Fibroblast of the conjunctiva (primary cell): Measurements from ENCODE around the gene DYNLRB1.
"Not testable (repeated sequence)": the region's sequence is repeated elsewhere in the genome, so short reads cannot be mapped to it uniquely, and the experiment has no call there.

Experiments
- DNase-seq: peaks from one replicate; pipeline ENCODE4 v3.0.0-alpha.2; 2010; ENCODE audit warnings: low read depth

DYNLRB1 gene

DNA sequence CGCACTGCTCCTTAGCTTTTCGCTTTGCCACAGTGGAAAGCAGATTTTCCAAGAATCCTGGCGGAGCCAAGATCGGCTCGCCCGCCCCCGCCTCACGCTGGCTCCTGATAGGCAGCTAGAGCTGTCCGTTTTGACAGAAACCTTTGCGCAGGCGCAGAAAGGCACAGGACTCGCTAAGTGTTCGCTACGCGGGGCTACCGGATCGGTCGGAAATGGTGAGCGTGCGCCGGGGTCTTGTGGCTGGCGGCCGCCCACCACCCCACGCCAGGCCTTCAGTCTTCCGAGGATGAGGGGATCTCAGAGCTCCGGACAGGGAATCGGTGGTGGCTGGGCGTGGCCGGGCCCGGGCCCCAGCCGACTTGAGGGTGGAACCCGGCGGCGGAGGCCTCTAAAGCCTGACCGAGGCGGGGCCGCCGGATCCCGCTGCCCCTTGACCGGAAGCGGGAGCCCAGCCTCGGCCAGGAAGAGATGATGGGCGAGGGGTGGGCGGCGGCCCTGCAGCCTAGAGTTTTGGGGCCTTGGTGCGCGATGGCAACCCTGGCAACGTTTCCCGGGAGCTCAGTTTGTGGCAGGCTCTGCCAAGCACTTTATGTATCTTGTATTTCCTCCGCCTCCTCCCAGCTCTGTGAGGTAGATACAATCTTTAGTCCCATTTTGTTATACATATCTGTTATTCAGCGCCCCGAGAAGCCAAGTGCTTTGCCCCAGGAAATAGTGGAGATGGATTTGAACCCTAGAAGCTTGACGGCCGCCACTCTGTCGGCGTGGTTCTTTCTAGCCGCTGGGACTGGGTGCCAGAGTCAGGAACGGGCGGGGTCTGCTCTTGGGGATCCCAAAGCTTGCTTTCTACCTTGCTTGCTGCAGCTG, at the start of gene DYNLRB1:
Gene DYNLRB1 (plus strand): TSS at position 176 of the 867 bp plus-strand sequence. CDS start 37 bp downstream, at position 213.
- DNase-seq, result peak; percentile 91

DNA sequence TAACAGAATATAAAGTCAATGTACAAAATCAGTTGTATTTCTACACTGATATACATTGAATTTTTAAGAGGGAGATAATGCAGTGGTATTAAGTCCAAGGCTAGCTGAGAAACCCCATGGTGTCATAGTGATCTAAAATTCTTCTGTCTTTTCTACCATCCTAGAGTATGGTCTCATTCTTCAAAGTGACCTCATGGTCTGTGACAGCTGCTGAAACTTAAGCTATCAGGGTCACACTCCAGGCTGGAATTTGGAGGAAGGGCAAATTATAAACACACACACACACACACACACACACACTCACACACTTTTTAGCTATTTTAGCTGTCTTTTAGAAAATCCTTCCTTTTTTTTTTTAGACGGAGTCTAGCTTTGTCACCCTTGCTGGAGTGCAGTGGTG, 47.3 kb upstream of the DYNLRB1 start:
- DNase-seq, result no peak

DNA sequence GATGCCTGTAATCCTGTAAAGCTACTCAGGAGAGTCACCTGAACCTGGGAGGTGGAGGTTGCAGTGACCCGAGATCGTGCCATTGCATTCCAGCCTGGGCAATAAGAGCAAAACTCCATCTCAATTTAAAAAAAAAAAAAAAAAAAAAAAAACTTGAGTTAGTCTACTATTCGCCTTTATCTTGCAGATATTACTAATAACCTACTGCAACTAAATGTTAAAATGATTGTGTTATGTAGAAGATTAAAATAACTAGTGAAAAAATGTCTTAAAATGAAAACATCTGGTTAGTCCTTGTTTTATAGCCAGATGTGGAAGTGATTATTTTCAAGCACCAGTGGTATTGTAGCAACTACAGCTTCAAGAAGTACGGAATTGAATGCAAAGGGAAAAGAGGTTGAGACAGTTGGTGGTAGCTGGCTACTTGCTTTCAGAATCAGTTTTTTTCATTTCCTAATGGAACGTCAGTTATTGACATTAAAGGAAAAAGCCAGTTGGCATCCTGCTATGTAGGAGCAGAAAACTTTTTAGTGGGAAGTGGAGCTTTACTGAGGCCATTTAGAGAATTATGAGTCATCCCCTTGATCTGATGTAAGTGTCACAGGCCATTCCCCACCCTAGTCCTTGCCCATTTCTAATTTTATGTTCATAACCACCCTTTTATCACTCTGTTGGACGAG, 43.8 kb upstream of the DYNLRB1 start:
- DNase-seq, result peak; percentile 36

- peak; percentile 47 for DNase-seq
Measured at GRCh38 chr20:34473262-34473883, 42.8 kb upstream of the DYNLRB1 start.

- no peak for DNase-seq
Measured at GRCh38 chr20:34475979-34476736, 40.1 kb upstream of the DYNLRB1 start.

GRCh38 chr20:34479627-34480026, 36.6 kb upstream of the DYNLRB1 start:
- no peak for DNase-seq

GRCh38 chr20:34482154-34482553, 34.1 kb upstream of the DYNLRB1 start:
- DNase-seq, result not testable (repeated sequence)

DNA sequence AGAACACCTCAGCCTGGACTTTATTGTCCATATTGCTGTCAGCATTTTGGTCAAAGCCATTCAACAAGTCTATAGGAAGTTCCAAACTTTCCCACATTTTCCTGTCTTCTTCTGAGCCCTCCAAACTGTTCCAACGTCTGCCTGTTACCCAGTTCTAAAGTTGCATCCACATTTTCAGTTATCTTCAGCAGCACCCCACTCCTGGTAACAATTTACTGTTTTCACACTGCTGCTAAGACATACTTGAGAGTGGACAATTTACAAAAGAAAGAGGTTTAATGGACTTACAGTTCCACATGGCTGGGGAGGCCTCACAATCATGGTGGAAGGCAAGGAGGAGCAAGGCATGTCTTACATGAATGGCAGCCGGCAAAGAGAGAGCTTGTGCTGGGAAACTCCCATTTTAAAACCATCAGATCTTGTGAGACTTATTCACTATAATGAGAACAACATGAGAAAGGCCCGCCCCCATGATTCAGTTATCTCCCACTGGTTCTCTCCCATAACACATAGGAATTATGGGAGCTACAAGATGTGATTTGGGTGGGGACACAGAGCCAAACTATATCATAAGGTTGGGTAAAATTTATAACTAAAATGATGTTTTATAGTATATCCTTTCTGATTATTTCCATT, 32.5 kb upstream of the DYNLRB1 start:
- DNase-seq, result not testable (repeated sequence)

DNA sequence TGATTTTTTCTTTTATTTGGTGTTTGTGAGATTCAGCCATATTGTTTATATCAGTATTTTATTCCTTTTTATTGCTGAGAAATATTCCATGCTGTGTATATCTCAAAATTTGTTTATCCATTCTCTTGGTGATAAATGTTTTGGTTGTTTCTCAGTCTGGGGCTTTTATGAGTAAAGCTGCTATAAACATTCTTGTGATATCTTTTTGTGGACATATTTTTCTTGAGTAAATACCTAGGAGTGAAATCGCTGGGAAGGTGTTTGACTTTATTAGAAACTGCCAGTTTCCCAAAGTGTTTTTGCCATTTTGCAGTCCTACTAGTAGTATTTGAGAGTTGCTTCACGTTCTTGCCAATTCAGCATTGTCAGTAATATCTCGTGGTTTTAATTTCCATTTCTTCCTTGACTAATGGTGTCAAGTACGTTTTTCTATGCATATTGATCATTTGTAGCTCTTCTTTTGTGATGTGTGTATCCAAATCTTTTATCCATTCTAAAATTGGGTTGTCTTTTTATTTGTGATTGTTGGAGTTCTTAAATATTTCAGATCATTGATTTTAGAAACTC, 31.1 kb upstream of the DYNLRB1 start:
- DNase-seq, result no peak

GRCh38 chr20:34491226-34491931, 24.8 kb upstream of the DYNLRB1 start:
- DNase-seq, result no peak

GRCh38 chr20:34491932-34492509, 24.2 kb upstream of the DYNLRB1 start:
- no peak for DNase-seq

DNA sequence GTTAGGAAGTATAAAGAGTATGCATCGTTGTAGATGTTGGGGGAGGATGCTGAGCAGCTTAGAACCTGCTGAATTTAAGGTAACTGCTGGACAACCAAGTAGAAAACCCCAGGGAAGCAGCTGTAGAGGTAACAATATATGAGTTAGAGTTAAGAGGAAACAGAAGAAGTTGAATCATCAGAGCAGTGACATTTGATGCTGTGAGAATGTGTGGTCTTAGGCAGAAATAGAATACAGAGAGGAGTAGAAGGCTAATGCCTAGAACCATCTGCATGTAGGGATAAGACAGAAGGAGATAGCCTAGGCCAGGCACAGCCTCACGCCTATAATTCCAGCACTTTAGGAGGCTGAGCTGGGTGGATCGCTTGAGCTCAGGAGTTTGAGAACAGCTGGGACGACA, 22.6 kb upstream of the DYNLRB1 start:
- DNase-seq, result no peak

GRCh38 chr20:34495307-34495706, 20.9 kb upstream of the DYNLRB1 start:
- no peak for DNase-seq

DNA sequence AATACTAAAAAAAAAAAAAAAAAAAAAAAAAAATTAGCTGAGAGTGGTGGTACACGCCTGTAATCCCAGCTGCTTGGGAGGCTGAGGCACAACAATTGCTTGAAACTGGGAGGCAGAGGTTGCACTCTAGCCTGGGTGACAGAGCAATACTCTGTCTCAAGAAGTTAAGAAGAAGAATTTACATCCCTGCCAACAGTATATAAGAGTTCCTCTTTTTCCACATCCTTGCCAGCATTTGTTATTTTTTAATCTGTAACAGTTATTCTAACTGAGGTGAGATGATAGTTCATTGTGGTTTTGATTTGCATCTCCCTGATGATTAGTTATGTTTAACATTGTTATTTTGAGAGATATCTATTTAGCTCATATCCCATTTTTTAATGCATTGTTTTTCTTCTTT, 20.3 kb upstream of the DYNLRB1 start:
- no peak for DNase-seq

DNA sequence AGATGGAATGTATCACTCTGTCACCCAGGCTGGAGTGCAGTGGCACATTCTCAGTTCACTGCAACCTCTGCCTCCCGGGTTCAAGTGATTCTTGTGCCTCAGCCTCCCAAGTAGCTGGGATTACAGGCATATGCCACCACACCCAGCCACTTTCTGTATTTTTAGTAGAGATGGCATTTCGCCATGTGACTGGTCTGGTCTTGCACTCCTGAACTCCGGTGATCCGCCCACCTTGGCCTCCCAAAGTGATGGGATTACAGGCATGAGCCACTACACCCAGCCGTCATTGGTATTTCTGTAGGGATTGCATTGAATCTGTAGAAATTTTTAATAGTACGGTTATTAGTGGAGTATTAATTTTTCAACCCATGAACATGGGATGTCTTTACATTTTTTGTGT, 18.6 kb upstream of the DYNLRB1 start:
- DNase-seq, result not testable (repeated sequence)

DNA sequence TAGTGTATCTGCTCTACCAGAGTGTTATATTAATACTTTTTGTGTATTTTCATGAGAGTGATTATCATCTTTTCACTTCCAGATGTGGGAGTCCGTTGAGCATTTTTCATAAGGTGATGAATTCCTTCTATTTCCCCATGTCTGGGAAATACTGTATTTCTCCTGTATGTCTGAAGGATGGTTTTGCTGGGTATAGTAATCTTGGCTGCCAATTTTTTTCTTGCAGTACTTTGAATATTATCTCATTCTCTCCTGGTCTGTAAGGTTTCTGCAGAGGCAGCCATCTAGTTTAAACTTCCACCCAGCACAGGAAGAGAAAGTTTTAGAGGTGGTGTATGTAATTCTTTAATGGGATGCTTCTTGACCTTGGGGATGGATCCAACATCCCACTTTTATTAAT, 15.4 kb upstream of the DYNLRB1 start:
- no peak for DNase-seq

DNA sequence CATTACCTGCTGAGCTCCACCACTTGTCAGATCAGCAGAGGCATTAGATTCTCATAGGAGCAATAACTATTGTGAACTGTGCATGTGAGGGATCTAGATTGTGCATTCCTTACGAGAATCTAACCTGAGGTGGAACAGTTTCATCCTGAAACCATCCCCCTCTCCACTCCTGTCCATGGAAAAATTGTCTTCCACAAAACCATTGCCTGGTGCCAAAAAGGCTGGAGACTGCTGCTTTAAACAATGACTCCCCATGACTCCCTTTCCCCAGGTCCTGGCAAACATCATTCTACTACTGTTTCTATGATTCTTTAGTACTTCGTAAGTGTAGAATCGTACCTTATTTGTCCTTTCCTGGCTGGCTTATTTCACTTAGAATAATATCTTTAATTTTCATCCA, 9.7 kb upstream of the DYNLRB1 start:
- DNase-seq, result no peak

GRCh38 chr20:34507702-34508413, 8.4 kb upstream of the DYNLRB1 start:
- no peak for DNase-seq

DNA sequence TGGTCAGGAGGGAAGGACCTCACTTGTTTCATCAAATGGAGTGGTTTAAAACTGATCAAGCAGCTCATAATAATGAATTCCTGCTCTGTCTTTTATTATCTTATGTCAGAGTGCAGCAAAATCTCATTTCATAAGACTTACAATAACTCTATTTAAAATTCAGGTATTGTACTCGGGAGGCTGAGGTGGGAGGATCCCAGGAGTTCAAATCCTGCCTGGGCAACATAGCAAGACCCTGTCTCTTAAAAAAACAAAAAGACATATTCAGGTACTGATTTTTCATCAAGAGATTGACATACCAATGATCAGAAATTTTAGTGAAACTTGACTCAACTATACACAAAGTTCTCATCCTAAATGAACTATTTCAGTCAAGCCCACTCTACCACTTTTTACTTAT, 5.6 kb upstream of the DYNLRB1 start:
- no peak for DNase-seq

DNA sequence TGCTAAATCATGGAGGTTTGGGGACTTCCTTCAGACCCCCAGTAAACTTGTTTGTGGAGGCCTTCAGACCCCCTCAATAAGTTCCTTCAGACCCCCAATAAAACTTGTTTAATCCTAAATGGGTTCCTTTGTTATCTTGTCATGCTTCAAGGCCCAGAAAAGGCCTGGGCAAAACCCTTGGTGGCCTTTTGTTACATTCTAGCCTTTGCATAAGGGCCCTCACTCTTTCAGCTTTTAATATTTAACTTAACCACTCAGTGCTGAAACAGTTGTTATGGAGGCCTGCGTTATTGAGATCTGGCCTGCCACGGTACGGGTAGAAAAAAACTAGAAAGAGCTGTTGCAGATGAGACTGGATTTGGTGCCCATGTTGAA, 4.3 kb upstream of the DYNLRB1 start:
- DNase-seq, result no peak
